Measurements from ENCODE around the gene SFRP5.

Gene SFRP5, protein sequence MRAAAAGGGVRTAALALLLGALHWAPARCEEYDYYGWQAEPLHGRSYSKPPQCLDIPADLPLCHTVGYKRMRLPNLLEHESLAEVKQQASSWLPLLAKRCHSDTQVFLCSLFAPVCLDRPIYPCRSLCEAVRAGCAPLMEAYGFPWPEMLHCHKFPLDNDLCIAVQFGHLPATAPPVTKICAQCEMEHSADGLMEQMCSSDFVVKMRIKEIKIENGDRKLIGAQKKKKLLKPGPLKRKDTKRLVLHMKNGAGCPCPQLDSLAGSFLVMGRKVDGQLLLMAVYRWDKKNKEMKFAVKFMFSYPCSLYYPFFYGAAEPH

GRCh38 chr10:97771913-97772823 lies at the start of gene SFRP5:
SFRP5 (minus strand) TSS chr10:97771999; CDS start chr10:97771833, 166 bp downstream.
- intact Hi-C loops (cut with DNase I), result no loop called here
- peak in 2 of 10 donors; percentile 77 to 84 for DNase-seq

- intact Hi-C loops (cut with DNase I), result no loop called here
- no peak for DNase-seq
Observed at GRCh38 chr10:97820096-97820704, 48.4 kb upstream of the SFRP5 start.

DNA sequence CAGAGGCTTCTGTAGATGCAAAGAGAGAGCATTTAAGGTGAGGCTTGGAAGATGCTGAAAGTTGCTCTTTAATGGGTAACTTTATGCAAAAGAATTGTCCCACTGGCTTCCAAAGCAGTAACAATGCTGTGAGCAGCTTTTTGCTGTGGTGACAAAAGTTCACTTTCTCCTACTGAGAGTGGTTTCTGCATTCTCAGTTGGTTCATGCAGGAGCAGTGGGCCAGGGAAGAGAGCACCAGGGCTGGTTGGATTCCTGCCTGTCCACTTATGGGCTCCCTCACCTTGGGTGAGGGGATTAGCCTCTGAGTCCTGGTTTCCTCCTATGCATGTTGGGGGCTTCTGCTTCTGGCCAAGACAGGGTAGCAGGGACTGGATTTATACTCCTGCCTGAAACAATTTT lies 46.8 kb upstream of the SFRP5 start:
- DNase-seq, result no peak
- intact Hi-C loops (cut with DNase I), result no loop called here

GRCh38 chr10:97816609-97817008 lies 44.8 kb upstream of the SFRP5 start:
- DNase-seq, result peak in 1 of 10 donors; percentile 76
- intact Hi-C loops (cut with DNase I), result no loop called here

DNA sequence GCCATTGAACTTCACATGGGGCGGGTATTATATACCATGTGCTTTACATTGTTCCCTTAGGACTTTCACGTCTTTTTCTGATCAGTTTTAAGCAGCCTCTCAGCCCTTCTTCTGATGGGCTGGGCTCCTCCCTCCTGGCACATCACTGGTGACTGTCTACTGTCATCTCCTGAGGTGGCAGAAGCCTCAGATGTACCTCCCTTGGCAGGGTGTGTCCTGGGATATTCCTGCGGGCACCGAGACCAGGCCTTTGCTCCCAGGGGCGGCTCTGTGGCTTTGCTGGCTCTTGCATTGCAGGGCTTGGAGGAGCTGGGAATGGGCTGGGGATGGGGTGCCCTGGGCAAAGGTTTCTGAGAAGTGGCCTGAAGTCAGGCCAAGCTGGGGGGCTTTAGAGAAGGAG lies 43.2 kb upstream of the SFRP5 start:
- intact Hi-C loops (cut with DNase I), result no loop called here
- peak in 1 of 10 donors; percentile 67 for DNase-seq

GRCh38 chr10:97813311-97813710 lies 41.5 kb upstream of the SFRP5 start:
- intact Hi-C loops (cut with DNase I), result no loop called here

DNA sequence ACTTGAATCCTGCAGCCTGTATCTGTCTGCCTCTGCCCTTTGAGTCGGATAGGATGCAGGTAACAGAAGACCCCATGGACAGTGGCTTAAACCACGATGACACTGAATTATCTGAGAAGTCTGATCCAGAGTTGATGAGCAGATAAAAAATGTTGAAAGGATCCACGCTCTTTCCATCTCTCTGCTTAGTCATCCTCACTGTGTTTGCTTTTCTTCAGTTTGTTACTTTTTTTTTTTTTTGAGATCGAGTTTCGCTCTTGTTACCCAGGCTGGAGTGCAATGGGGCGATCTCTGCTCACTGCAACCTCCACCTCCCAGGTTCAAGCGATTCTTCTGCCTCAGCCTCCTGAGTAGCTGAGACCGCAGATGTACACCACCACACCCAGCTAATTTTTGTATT lies 40.9 kb upstream of the SFRP5 start:
- no peak for DNase-seq
- intact Hi-C loops (cut with DNase I), result no loop called here

More at GRCh38 chr10:97813311-97813710, 41.5 kb upstream of the SFRP5 start:
- no peak for DNase-seq

GRCh38 chr10:97811958-97812357 lies 40.2 kb upstream of the SFRP5 start:
- no peak for DNase-seq
- intact Hi-C loops (cut with DNase I), result no loop called here

DNA sequence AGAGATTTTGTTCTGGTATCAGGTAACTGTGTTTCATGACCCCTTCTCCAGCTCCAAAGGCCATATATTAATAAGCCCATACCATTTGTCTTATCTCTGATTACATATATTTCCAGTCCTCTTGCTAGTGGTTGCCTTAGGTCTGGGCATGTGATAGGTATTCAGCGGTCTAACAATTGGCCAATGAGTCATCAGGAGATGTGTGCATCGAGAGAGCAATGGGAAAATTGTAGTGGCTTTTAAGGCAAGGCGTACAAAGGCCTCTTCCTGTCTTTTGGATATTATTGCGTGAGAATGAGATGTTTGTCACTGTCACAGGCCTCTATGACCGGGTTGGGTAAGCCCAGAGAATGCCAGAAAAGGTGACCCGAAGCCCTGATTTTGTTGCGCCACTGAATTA lies 38.6 kb upstream of the SFRP5 start:
- intact Hi-C loops (cut with DNase I), result no loop called here
- no peak for DNase-seq

- intact Hi-C loops (cut with DNase I), result no loop called here
- peak in 2 of 10 donors; percentile 37 to 56 for DNase-seq
Observed at GRCh38 chr10:97805949-97806348, 34.1 kb upstream of the SFRP5 start.

- DNase-seq, result peak in 2 of 10 donors; percentile 59 to 77
- intact Hi-C loops (cut with DNase I), result no loop called here
Observed at GRCh38 chr10:97805096-97805884, 33.5 kb upstream of the SFRP5 start.

DNA sequence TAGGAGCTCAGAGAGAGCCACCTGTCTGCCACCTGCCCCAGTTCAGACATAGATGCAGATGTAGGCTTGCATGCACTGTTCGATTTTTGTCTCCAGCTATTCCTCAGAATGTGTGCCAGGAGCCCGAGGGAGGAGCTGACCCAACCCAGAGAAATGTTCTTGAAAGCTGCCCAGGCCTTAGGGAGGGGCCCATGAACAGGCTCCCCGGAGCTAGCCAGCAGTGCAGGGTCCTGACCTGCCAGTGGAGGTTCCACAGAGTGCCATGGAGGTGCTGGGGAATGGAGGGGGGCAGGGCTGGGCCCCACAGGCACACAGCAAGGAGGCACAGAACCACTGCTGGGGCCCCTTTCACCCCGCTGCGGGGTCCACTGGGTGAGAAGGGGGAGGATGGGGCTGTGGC lies 29.6 kb upstream of the SFRP5 start:
- DNase-seq, result peak in 2 of 10 donors; percentile 49 to 54

GRCh38 chr10:97800474-97800873 lies 28.7 kb upstream of the SFRP5 start:
- intact Hi-C loops (cut with DNase I), result no loop called here
- DNase-seq, result peak in 3 of 10 donors; percentile 12 to 61 (median 21)

More for the DNA sequence above, 29.6 kb upstream of the SFRP5 start:
- intact Hi-C loops (cut with DNase I), result no loop called here

DNA sequence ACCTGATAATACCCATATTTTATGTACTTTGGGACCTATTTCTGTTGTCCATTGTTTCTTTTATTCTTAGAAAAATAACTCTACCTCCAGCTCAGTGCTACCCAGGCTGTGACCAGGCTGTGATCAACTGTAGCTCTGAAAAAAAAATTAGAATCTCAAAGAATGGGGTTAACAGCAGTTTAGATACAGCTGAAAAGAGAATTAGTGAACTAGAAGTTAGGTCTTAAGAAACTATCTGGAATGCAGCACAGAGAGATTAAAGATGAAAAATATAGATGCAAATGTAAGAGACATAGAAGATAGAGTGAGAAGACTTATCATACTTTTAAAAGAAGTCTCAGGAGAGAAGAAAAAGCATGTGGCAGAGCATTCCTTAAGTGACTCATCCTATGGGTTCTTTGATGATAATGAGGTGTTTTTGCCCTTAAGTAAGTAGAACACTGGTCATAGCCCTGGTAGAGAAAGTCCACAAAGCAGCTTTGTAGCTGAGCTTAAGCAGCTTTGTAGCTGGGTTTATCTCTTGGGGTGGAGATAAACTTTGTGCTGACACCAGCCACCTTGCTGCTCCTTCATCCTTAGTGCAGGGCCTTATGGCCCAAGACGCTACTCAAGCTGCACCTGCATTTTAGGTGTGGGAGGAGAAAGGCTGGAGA lies 27.3 kb upstream of the SFRP5 start:
- intact Hi-C loops (cut with DNase I), result no loop called here
- DNase-seq, result no peak

DNA sequence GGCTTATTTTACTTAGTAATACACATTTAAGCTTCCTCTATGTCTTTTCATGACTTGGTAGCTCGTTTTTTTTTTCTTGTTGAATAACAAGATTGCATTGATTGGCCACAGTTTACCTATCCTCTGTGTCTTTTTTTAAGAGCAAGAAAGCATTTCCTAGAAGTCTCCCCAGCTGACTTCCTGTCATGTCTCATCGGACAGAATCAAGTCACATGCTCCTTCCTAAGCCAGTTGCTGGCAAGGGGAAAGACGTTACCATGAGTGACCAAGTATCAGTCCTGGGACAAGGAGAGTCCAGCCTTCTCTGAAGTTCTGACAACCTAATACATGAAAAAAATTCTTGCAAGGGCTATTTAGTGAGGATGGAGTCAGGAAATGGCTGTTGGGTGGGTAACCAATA lies 24.9 kb upstream of the SFRP5 start:
- intact Hi-C loops (cut with DNase I), result no loop called here

GRCh38 chr10:97795886-97796285 lies 24.1 kb upstream of the SFRP5 start:
- peak in 1 of 10 donors; percentile 16 for DNase-seq
- intact Hi-C loops (cut with DNase I), result no loop called here

More for the DNA sequence above, 24.9 kb upstream of the SFRP5 start:
- DNase-seq, result no peak

GRCh38 chr10:97791824-97792721 lies 20.3 kb upstream of the SFRP5 start:
- intact Hi-C loops (cut with DNase I), result loop anchor here (5.0 kb wide), 1 partner anchor 75 kb away; no protein-coding TSS in a partner anchor
- peak; percentile 63 to 96 (median 78) for DNase-seq

- intact Hi-C loops (cut with DNase I), result loop anchor here (5.0 kb wide), 1 partner anchor 77 kb away; no protein-coding TSS in a partner anchor
- DNase-seq, result peak in 3 of 10 donors; percentile 16 to 58 (median 53)
Observed at GRCh38 chr10:97789770-97790397, 18.1 kb upstream of the SFRP5 start.
